Trophoblast cell (in vitro differentiated cells and primary cell): Measurements from ENCODE around the gene IGSF9.

Source experiments
- DNase-seq, 2 donors: peaks; one replicate each; pipeline ENCODE4 v3.0.0-alpha.2; 2016
- H2AFZ ChIP-seq: 2 replicates; pipeline ENCODE4 v1.6.1; 2013; ENCODE audit warnings: low read length, moderate library complexity, mild to moderate bottlenecking; ENCODE audit not compliant: insufficient read depth, poor library complexity
- H2AK5ac ChIP-seq: 2 replicates; pipeline ENCODE4 v1.6.1; 2013; ENCODE audit warnings: mild to moderate bottlenecking, low read length
- H2BK120ac ChIP-seq: 2 replicates; pipeline ENCODE4 v1.6.1; 2013; ENCODE audit warnings: low read length, mild to moderate bottlenecking, moderate library complexity; ENCODE audit not compliant: insufficient read depth, poor library complexity
- H2BK12ac ChIP-seq: 2 replicates; pipeline ENCODE4 v1.6.1; 2013; ENCODE audit warnings: mild to moderate bottlenecking, low read length, moderate library complexity
- H2BK5ac ChIP-seq: 2 replicates; pipeline ENCODE4 v1.6.1; 2013; ENCODE audit warnings: low read length, low read depth, moderate library complexity, mild to moderate bottlenecking; ENCODE audit not compliant: poor library complexity
- H3K14ac ChIP-seq: 2 replicates; pipeline ENCODE4 v1.6.1; 2013; ENCODE audit warnings: mild to moderate bottlenecking, low read length
- H3K18ac ChIP-seq: 2 replicates; pipeline ENCODE4 v1.6.1; 2013; ENCODE audit warnings: mild to moderate bottlenecking, low read length
- H3K23ac ChIP-seq: 2 replicates; pipeline ENCODE4 v1.6.1; 2013; ENCODE audit warnings: low read length
- H3K27ac ChIP-seq: 2 replicates; pipeline ENCODE4 v1.5.1; 2013; ENCODE audit warnings: low read depth, mild to moderate bottlenecking, inconsistent platforms, low read length, moderate library complexity
- H3K27me3 ChIP-seq: 2 replicates; pipeline ENCODE4 v1.6.1; 2013; ENCODE audit warnings: inconsistent platforms, mild to moderate bottlenecking, low read length, moderate library complexity; ENCODE audit not compliant: insufficient read depth
- H3K36me3 ChIP-seq, 2 experiments: 1 replicate in 1 of 2; 2 replicates in 1 of 2; pipeline ENCODE4 v1.6.1; 2013; ENCODE audit warnings: low read length in 2 of 2, mild to moderate bottlenecking in 2 of 2, moderate library complexity in 1 of 2; ENCODE audit not compliant: insufficient read depth in 2 of 2, control insufficient read depth in 1 of 2
- H3K4ac ChIP-seq: 2 replicates; pipeline ENCODE4 v1.6.1; 2013; ENCODE audit warnings: low read depth, mild to moderate bottlenecking, low read length, moderate library complexity
- H3K4me1 ChIP-seq, 2 experiments: 1 replicate in 1 of 2; 2 replicates in 1 of 2; pipeline ENCODE4 v1.6.1; 2013; ENCODE audit warnings: low read length in 2 of 2, mild to moderate bottlenecking in 2 of 2, moderate library complexity in 1 of 2; ENCODE audit not compliant: insufficient read depth in 2 of 2, control insufficient read depth in 1 of 2
- H3K4me2 ChIP-seq: 2 replicates; pipeline ENCODE4 v1.6.1; 2013; ENCODE audit warnings: inconsistent platforms, mild to moderate bottlenecking, low read length, moderate library complexity
- H3K4me3 ChIP-seq: 2 replicates; pipeline ENCODE4 v1.5.1; 2013; ENCODE audit warnings: mild to moderate bottlenecking, low read depth, low read length, inconsistent platforms
- H3K79me1 ChIP-seq: one replicate; pipeline ENCODE4 v1.6.1; 2013; ENCODE audit warnings: low read length
- H3K79me2 ChIP-seq: 2 replicates; pipeline ENCODE4 v1.6.1; 2013; ENCODE audit warnings: low read length, mild to moderate bottlenecking; ENCODE audit not compliant: control insufficient read depth, insufficient read depth, poor library complexity
- H3K9ac ChIP-seq: 2 replicates; pipeline ENCODE4 v1.6.1; 2013; ENCODE audit warnings: mild to moderate bottlenecking, low read length
- H3K9me3 ChIP-seq: 2 replicates; pipeline ENCODE4 v1.6.1; 2013; ENCODE audit warnings: low read depth, mild to moderate bottlenecking, control low read depth, inconsistent platforms, low read length; ENCODE audit not compliant: insufficient read depth
- H4K12ac ChIP-seq: 2 replicates; pipeline ENCODE4 v1.6.1; 2013; ENCODE audit warnings: low read depth, mild to moderate bottlenecking, low read length, moderate library complexity
- H4K8ac ChIP-seq: 2 replicates; pipeline ENCODE4 v1.6.1; 2013; ENCODE audit warnings: low read depth, mild to moderate bottlenecking, low read length, moderate library complexity
- H4K91ac ChIP-seq: one replicate; pipeline ENCODE4 v1.6.1; 2013; ENCODE audit warnings: low read depth, mild to moderate bottlenecking, low read length, moderate library complexity
- WGBS: extraction: QIAGEN DNeasy Blood & Tissue Kit; methylation state at CpG from one replicate; pipeline ENCODE4 v1.1.7; 2013; ENCODE audit warnings: missing lambda C conversion rate; ENCODE audit not compliant: insufficient read length, insufficient coverage; ENCODE audit errors: extremely low coverage; 5-methylcytosine and 5-hydroxymethylcytosine counted together

Gene IGSF9

DNA sequence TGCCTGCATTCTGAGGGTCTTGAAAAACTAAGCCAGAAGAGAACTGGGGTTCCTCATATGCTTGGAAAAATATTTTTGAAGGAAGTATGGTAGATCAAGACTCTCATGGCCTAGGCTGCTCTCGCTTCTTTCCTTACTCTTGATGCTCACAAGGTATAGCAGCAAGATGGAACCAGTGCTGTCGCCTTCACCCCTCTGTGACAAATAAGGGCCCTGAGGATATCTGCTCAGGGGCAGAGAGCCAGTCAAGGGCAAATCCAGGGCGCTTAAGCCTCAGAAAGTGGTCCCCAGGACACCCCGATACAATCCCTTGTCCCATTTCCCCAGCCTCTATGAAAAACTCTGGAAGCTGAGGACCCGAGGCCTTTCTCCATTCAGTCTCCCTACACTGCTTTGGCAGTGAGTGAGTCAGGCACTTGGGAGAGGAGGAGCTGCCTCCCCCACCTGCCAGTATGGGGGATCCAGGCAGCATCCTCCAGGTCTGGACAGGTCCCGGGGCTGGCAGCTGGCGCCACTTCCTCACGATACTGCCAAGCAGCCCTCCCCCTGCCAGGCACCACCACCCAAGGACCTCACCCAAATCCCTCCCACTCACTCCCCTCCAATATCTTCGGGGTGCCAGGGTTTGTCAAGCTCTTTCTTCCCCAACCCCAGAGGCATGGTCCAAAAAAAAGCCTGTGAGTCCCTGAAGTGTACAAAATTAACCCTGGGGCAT, 1.3 kb downstream of the IGSF9 start:
- H2BK5ac ChIP-seq, result no peak overlapping the region
- no peaks in the 10 kb centered on the region for H3K9me3 ChIP-seq
- no peak overlapping the region for H4K12ac ChIP-seq
- H3K4ac ChIP-seq, result no peak overlapping the region
- no peak overlapping the region for H3K4me3 ChIP-seq
- no peak overlapping the region for H2AK5ac ChIP-seq
- no peak overlapping the region for H3K9ac ChIP-seq
- H3K23ac ChIP-seq, result no peak overlapping the region
- H4K91ac ChIP-seq, result no peak overlapping the region
- no peak overlapping the region for H3K27ac ChIP-seq
- peaks cover 5 to 9% of the 10 kb centered on the region in 2 experiments for H3K4me1 ChIP-seq
- no peak overlapping the region for H2AFZ ChIP-seq
- H4K8ac ChIP-seq, result no peak overlapping the region
- WGBS, result no CpG with 5 or more reads among the region's 9 CpGs
- no peak overlapping the region for H3K14ac ChIP-seq
- no peak overlapping the region for H2BK120ac ChIP-seq
- peaks cover 2% of the 10 kb centered on the region for H3K79me2 ChIP-seq
- no peak overlapping the region for H2BK12ac ChIP-seq
- H3K36me3 ChIP-seq, result no peaks in the 10 kb centered on the region
- H3K18ac ChIP-seq, result no peak overlapping the region
- no peak for DNase-seq
- no peaks in the 10 kb centered on the region for H3K79me1 ChIP-seq
- no peak overlapping the region for H3K4me2 ChIP-seq
- H3K27me3 ChIP-seq, result no peaks in the 10 kb centered on the region

DNA sequence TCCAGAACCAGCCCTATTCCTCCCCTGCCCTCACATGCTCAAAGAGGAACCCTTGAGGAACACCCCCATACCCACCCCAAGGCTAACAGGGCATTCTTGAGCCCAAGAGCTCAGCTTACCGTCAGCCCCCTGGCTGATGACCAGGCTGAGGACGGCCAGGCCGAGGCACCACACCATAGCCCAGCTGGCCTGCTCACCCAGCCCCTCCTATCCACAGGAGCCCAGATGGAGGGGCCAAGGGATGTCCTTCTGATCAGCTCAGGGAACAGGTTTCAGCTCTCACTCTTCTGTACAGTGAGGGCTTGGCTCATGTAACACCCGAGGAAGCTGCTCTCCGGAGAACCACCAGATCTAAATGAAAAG, 2.2 kb downstream of the IGSF9 start:
- H4K8ac ChIP-seq, result no peak overlapping the region

DNA sequence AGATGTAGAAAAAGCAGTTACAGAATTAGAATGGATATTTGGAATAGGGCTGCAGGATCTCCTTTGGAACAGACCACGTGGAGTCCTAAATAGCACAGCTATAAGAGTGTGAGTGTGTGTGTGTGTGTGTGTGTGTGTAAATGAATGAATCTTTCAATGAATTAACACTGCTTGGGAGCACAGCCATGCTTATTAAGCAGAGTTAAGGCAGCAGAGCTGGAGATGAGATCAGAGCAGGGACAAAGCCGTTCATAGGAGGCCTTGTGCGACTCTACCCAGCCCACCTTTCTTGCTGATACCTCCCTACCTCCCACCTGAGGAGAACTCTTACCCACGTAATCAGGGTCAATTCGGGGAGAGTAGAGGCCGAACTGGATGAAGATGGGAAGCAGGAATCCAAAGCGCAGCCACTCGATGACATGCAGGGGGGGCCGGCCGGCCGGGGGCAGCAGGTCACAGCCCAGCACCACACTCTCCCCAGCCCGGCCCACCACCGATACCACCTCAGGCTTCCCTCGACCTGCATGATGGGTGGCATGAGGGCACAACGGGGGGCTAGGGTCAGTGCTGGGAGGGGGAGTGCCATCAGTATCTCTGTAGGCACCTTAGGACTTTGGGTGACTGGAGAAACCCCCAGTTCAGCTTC, 2.7 kb downstream of the IGSF9 start:
- Histone ChIP-seq H3K27me3 (no peaks in the 10 kb centered on the region), H2AK5ac (no peak overlapping the region), H3K4me2 (no peak overlapping the region), H4K12ac (no peak overlapping the region), H3K4me1 (peaks cover 5 to 11% of the 10 kb centered on the region in 2 experiments), H3K79me2 (peaks cover 2% of the 10 kb centered on the region), H3K36me3 (no peaks in the 10 kb centered on the region), H3K79me1 (no peaks in the 10 kb centered on the region), H3K27ac (no peak overlapping the region), H2BK12ac (no peak overlapping the region), H4K91ac (no peak overlapping the region), H3K9ac (no peak overlapping the region), H3K23ac (no peak overlapping the region), H3K4ac (no peak overlapping the region), H3K14ac (no peak overlapping the region), H2BK120ac (no peak overlapping the region), H3K18ac (no peak overlapping the region), H3K4me3 (no peak overlapping the region), H3K9me3 (no peaks in the 10 kb centered on the region), H2BK5ac (no peak overlapping the region), H4K8ac (no peak overlapping the region), H2AFZ (no peak overlapping the region)
- no CpG with 5 or more reads among the region's 15 CpGs for WGBS
- DNase-seq, result no peak

More for the DNA sequence above, 2.2 kb downstream of the IGSF9 start:
- no peak overlapping the region for H2AK5ac ChIP-seq
- no peaks in the 10 kb centered on the region for H3K79me1 ChIP-seq
- H3K18ac ChIP-seq, result no peak overlapping the region
- H3K27me3 ChIP-seq, result no peaks in the 10 kb centered on the region
- H3K14ac ChIP-seq, result no peak overlapping the region
- H3K79me2 ChIP-seq, result peaks cover 2% of the 10 kb centered on the region
- DNase-seq, result no peak
- H2BK12ac ChIP-seq, result no peak overlapping the region
- H3K36me3 ChIP-seq, result no peaks in the 10 kb centered on the region
- H3K9ac ChIP-seq, result no peak overlapping the region
- H3K23ac ChIP-seq, result no peak overlapping the region
- no peak overlapping the region for H2BK5ac ChIP-seq
- WGBS, result no CpG with 5 or more reads among the region's 5 CpGs
- H2AFZ ChIP-seq, result no peak overlapping the region
- H3K9me3 ChIP-seq, result no peaks in the 10 kb centered on the region
- H2BK120ac ChIP-seq, result no peak overlapping the region
- H4K12ac ChIP-seq, result no peak overlapping the region
- peaks cover 5 to 11% of the 10 kb centered on the region in 2 experiments for H3K4me1 ChIP-seq
- H4K91ac ChIP-seq, result no peak overlapping the region
- H3K4me3 ChIP-seq, result no peak overlapping the region
- H3K27ac ChIP-seq, result no peak overlapping the region
- no peak overlapping the region for H3K4ac ChIP-seq
- no peak overlapping the region for H3K4me2 ChIP-seq

DNA sequence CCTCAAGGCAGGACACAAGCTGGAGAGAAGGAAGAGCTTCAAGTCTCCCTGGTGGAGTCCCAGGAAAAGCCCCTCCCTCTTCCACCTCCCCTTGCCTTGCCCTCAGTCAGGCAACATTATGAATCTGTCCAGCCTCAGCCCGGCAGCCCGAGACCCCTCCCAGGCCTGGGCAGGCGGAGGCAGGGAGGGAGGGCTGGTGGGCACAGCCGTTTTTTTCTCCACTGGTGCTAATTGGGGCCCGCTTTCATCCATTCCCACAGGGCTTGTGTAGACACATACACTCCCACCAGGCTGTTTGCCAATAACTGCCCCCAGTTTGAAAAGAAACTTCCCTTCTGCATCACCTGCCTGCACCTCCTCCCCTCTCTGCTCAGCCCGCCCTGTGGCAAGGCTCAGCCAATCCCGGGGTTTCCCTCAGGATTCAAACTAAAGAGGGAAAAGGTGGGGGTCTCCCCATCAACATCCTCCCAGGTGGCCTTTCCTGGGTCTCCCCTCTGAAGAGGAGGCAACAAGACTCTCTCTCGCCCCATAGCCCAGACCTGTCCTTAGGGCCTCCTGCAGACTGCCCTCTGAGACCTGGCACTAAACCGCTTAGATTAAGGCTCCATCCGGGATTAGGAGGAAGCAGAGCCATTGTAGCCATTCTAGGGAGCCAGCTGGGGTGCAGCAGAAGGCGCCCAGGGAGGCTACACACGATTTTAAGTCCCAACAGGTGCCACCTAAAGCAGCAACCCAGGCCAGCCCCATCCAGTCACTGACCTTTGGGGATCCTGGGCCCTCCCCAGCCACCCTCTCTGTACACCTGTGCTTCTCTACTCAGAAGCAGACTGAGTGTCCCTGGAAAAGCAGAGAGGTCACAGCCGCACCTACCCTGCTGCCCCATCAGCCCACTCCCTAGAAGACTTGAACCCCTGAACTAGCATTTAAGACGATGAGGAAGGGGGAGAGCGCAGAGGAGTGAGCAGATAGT, 3.5 kb downstream of the IGSF9 start:
- Histone ChIP-seq H3K79me2 (peaks cover 2% of the 10 kb centered on the region), H2BK120ac (no peak overlapping the region), H3K36me3 (no peaks in the 10 kb centered on the region), H3K4me2 (no peak overlapping the region), H4K12ac (no peak overlapping the region), H2BK12ac (no peak overlapping the region), H2BK5ac (no peak overlapping the region), H3K4me1 (peaks cover 5 to 11% of the 10 kb centered on the region in 2 experiments), H3K4me3 (no peak overlapping the region), H2AFZ (no peak overlapping the region), H3K23ac (no peak overlapping the region), H3K27me3 (no peaks in the 10 kb centered on the region), H3K9me3 (no peaks in the 10 kb centered on the region), H3K14ac (no peak overlapping the region), H3K9ac (no peak overlapping the region), H4K8ac (no peak overlapping the region), H3K4ac (no peak overlapping the region), H2AK5ac (no peak overlapping the region), H4K91ac (no peak overlapping the region), H3K79me1 (no peaks in the 10 kb centered on the region), H3K27ac (no peak overlapping the region), H3K18ac (no peak overlapping the region)
- no peak for DNase-seq
- WGBS, result no CpG with 5 or more reads among the region's 15 CpGs
